Liver (tissue), 9 donors: Measurements from ENCODE around the gene ZGPAT. TPM values are rescaled to one million over a fixed set of nuclear protein-coding genes. Genes with fewer than 3 reads are reported as not detected.

Experiments
- DNase-seq: peaks from one replicate; pipeline ENCODE4 v3.0.0-alpha.2; 2017; ENCODE audit warnings: low spot score
- H3K27ac ChIP-seq, 2 donors: one replicate each; pipeline ENCODE4 v1.7.0; 2013; ENCODE audit warnings: inconsistent platforms in 2 of 2, low read length in 2 of 2, control low read depth in 1 of 2, low read depth in 1 of 2, mild to moderate bottlenecking in 1 of 2
- H3K27me3 ChIP-seq, 4 donors: one replicate each; pipeline versions ENCODE4 v1.6.1 to v1.7.0; 2013; ENCODE audit warnings: low read length in 3 of 4, inconsistent platforms in 1 of 4, mild to moderate bottlenecking in 1 of 4, moderate library complexity in 1 of 4; ENCODE audit not compliant: control insufficient read depth in 4 of 4, insufficient read depth in 4 of 4
- H3K36me3 ChIP-seq, 4 donors: one replicate each; pipeline versions ENCODE4 v1.6.1 to v1.7.0; 2013; ENCODE audit warnings: low read length in 3 of 4, mild to moderate bottlenecking in 3 of 4, low read depth in 1 of 4, moderate library complexity in 1 of 4; ENCODE audit not compliant: control insufficient read depth in 4 of 4, insufficient read depth in 3 of 4
- H3K4me1 ChIP-seq, 4 donors: one replicate each; pipeline versions ENCODE4 v1.6.1 to v1.7.0; 2013; ENCODE audit warnings: low read length in 3 of 4, mild to moderate bottlenecking in 3 of 4, moderate library complexity in 1 of 4; ENCODE audit not compliant: control insufficient read depth in 4 of 4, insufficient read depth in 4 of 4
- H3K4me3 ChIP-seq, 3 donors: one replicate each; pipeline versions ENCODE4 v1.6.1 to v1.7.0; 2013; ENCODE audit warnings: low read length in 3 of 3, control low read depth in 1 of 3, low read depth in 1 of 3, mild to moderate bottlenecking in 1 of 3
- H3K9ac ChIP-seq, 2 donors: one replicate each; pipeline ENCODE4 v1.7.0; 2013; ENCODE audit warnings: low read length in 2 of 2, mild to moderate bottlenecking in 2 of 2, moderate library complexity in 2 of 2, control low read depth in 1 of 2, low read depth in 1 of 2
- H3K9me3 ChIP-seq, 4 donors: one replicate each; pipeline versions ENCODE4 v1.6.1 to v1.7.0; 2013; ENCODE audit warnings: low read length in 3 of 4; ENCODE audit not compliant: control insufficient read depth in 4 of 4
- EGR1 ChIP-seq, 2 donors: IDR thresholded peaks; 2 replicates each; pipeline ENCODE4 v1.6.1; 2016 to 2018; ENCODE audit warnings: antibody characterized with exemption in 2 of 2, low read depth in 2 of 2
- FOXA1 ChIP-seq: IDR thresholded peaks from 2 replicates; pipeline ENCODE4 v1.6.1; 2016; ENCODE audit warnings: antibody characterized with exemption
- FOXA2 ChIP-seq: IDR thresholded peaks from 2 replicates; pipeline ENCODE4 v1.6.1; 2016; ENCODE audit warnings: antibody characterized with exemption
- GABPA ChIP-seq, 2 donors: IDR thresholded peaks in 1 of 2; conservative IDR thresholded peaks in 1 of 2; 2 replicates each; pipeline ENCODE4 v1.6.1; 2016; ENCODE audit warnings: antibody characterized with exemption in 2 of 2, mild to moderate bottlenecking in 1 of 2, moderate library complexity in 1 of 2
- HNF4A ChIP-seq, 2 donors: conservative IDR thresholded peaks; 2 replicates each; pipeline ENCODE4 v1.6.1; 2016; ENCODE audit warnings: antibody characterized with exemption in 2 of 2, mild to moderate bottlenecking in 2 of 2
- HNF4G ChIP-seq: IDR thresholded peaks from 2 replicates; pipeline ENCODE4 v1.6.1; 2016; ENCODE audit warnings: antibody characterized with exemption
- JUND ChIP-seq, 2 donors: IDR thresholded peaks; 2 replicates each; pipeline ENCODE4 v1.6.1; 2016; ENCODE audit warnings: antibody characterized with exemption in 2 of 2
- NR2F2 ChIP-seq: IDR thresholded peaks from 2 replicates; pipeline ENCODE4 v1.6.1; 2016; ENCODE audit warnings: antibody characterized with exemption
- RAD21 ChIP-seq, 2 donors: IDR thresholded peaks; 2 replicates each; pipeline ENCODE4 v1.6.1; 2016; ENCODE audit warnings: antibody characterized with exemption in 2 of 2, mild to moderate bottlenecking in 2 of 2
- RXRA ChIP-seq, 2 donors: IDR thresholded peaks; 2 replicates each; pipeline ENCODE4 v1.6.1; 2017 to 2018; ENCODE audit warnings: antibody characterized with exemption in 2 of 2, mild to moderate bottlenecking in 1 of 2
- SP1 ChIP-seq: IDR thresholded peaks from 2 replicates; pipeline ENCODE4 v1.6.1; 2018; ENCODE audit warnings: antibody characterized with exemption, mild to moderate bottlenecking
- TAF1 ChIP-seq: conservative IDR thresholded peaks from 2 replicates; pipeline ENCODE4 v1.6.1; 2016; ENCODE audit warnings: antibody characterized with exemption, mild to moderate bottlenecking
- YY1 ChIP-seq: IDR thresholded peaks from 2 replicates; pipeline ENCODE4 v1.6.1; 2016; ENCODE audit warnings: antibody characterized with exemption, mild to moderate bottlenecking
- WGBS: extraction: QIAGEN DNeasy Blood & Tissue Kit; methylation state at CpG from one replicate; pipeline ENCODE4 v1.1.7; 2013; 5-methylcytosine and 5-hydroxymethylcytosine counted together
- polyA plus RNA-seq, 2 donors: library from polyadenylated mRNA; stranded (reverse) in 1 of 2; unstranded in 1 of 2; fragments of 200-250 nt in 1 of 2; fragments of >200 nt in 1 of 2; fragmentation: Nextera tagmentation in 1 of 2; extraction: Ambion mirVana in 1 of 2; gene quantifications; one replicate each; pipeline versions ENCODE4 v1.2.1 to v1.2.3, GENCODE V29; 2013 to 2015
- total RNA-seq, 2 donors: library from RNA; depleted of rRNA; stranded (reverse); fragments of >200 nt; gene quantifications; one replicate each; pipeline ENCODE4 v1.2.3, GENCODE V29; 2014
- TF ChIP-seq, protein P1 (sequence below): IDR thresholded peaks from 2 replicates; pipeline ENCODE4 v1.6.1; 2016; ENCODE audit warnings: antibody characterized with exemption
- TF ChIP-seq, protein P2 (sequence below): fragments of 150-350 bp; IDR thresholded peaks from 2 replicates; pipeline ENCODE4 v1.5.1; 2017; ENCODE audit warnings: improper control_type of control experiment, low read depth, low read length; ENCODE audit not compliant: missing input control
- TF ChIP-seq, protein P3 (sequence below): IDR thresholded peaks from 2 replicates; pipeline ENCODE4 v1.6.1; 2016; ENCODE audit warnings: antibody characterized with exemption
- TF ChIP-seq, protein P4 (sequence below): IDR thresholded peaks from 2 replicates; pipeline ENCODE4 v1.6.1; 2016; ENCODE audit warnings: antibody characterized with exemption
- donor health status: healthy.
- donor health status: healthy.
- donor health status: healthy.
- donor health status: healthy.
- donor health status: healthy.

The ZGPAT gene
- total and polyA plus RNA-seq, 4 donors: 10.3 to 90.5 (median 20.5) TPM

DNA sequence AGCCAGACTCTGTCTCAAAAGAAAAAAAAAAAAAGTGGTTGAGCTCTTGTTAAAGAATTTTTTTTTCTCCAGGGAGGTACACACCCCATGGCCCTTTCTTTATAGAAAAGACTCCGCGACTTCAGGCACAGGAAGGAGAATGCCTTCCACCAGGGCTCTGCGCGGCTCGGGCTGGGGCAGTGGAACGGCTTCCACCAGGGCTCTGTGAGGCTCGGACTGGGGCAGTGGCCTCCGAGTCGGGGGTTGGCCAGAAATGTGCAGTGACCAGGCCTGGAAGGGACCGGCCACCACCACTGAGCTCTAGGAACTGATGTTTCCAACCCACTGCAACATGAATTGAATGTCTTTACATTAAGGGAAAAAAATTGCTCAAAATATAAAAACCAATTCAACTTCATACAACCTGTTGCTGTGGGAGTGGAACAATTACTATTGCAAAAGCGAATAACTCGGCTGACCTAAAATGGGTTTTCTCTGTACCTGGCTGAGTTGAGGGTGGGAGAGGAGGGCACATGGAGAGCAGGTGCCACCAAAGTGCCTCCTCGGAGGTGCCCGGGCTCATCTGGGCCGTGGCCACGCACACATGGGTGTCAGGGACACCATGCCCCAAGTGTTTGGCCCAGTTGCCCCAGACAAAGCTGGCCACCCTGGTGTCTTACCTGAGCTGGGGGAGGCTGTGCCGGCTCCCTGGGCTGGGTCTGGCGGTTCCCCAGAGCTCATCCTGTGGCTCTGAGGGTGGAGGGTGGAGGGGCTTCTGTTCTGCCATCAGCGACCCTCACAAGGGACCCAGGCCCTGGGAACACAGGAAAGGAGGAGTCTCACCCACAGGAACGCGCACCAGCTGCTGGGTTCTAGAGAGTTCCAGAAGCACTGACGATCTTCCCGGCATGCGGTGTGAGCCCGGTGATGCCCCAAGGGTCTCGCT, 61.0 kb downstream of the ZGPAT start:
- no peak overlapping the region for H3K27ac ChIP-seq
- H3K4me3 ChIP-seq: no peak overlapping the region
- H3K36me3 ChIP-seq: no peaks in the 10 kb centered on the region
- no peaks in the 10 kb centered on the region for H3K27me3 ChIP-seq
- no peaks in the 10 kb centered on the region for H3K4me1 ChIP-seq
- no peak overlapping the region for H3K9ac ChIP-seq
- WGBS: 93% methylated on average over 26 of the region's 26 CpGs
- H3K9me3 ChIP-seq: no peaks in the 10 kb centered on the region
- no peak for DNase-seq
- TF ChIP-seq RAD21 (IDR thresholded peaks at IDR 0.05) (no peak), HNF4G (no peak), EGR1 (IDR thresholded peaks at IDR 0.05; ENCODE audit: low read depth in 2 of 2) (no peak), TAF1 (no peak), JUND (IDR thresholded peaks at IDR 0.05) (no peak), SP1 (no peak), FOXA1 (no peak), RXRA (IDR thresholded peaks at IDR 0.05) (no peak), NR2F2 (no peak), YY1 (no peak), FOXA2 (no peak), HNF4A (conservative IDR thresholded peaks at IDR 0.05) (no peak)
- TF ChIP-seq, protein P1, sequence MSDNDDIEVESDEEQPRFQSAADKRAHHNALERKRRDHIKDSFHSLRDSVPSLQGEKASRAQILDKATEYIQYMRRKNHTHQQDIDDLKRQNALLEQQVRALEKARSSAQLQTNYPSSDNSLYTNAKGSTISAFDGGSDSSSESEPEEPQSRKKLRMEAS: no peak
- TF ChIP-seq, protein P2, sequence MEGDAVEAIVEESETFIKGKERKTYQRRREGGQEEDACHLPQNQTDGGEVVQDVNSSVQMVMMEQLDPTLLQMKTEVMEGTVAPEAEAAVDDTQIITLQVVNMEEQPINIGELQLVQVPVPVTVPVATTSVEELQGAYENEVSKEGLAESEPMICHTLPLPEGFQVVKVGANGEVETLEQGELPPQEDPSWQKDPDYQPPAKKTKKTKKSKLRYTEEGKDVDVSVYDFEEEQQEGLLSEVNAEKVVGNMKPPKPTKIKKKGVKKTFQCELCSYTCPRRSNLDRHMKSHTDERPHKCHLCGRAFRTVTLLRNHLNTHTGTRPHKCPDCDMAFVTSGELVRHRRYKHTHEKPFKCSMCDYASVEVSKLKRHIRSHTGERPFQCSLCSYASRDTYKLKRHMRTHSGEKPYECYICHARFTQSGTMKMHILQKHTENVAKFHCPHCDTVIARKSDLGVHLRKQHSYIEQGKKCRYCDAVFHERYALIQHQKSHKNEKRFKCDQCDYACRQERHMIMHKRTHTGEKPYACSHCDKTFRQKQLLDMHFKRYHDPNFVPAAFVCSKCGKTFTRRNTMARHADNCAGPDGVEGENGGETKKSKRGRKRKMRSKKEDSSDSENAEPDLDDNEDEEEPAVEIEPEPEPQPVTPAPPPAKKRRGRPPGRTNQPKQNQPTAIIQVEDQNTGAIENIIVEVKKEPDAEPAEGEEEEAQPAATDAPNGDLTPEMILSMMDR: no peak
- TF ChIP-seq, protein P3, sequence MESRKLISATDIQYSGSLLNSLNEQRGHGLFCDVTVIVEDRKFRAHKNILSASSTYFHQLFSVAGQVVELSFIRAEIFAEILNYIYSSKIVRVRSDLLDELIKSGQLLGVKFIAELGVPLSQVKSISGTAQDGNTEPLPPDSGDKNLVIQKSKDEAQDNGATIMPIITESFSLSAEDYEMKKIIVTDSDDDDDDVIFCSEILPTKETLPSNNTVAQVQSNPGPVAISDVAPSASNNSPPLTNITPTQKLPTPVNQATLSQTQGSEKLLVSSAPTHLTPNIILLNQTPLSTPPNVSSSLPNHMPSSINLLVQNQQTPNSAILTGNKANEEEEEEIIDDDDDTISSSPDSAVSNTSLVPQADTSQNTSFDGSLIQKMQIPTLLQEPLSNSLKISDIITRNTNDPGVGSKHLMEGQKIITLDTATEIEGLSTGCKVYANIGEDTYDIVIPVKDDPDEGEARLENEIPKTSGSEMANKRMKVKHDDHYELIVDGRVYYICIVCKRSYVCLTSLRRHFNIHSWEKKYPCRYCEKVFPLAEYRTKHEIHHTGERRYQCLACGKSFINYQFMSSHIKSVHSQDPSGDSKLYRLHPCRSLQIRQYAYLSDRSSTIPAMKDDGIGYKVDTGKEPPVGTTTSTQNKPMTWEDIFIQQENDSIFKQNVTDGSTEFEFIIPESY: no peak
- TF ChIP-seq, protein P4, sequence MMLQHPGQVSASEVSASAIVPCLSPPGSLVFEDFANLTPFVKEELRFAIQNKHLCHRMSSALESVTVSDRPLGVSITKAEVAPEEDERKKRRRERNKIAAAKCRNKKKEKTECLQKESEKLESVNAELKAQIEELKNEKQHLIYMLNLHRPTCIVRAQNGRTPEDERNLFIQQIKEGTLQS: no peak

DNA sequence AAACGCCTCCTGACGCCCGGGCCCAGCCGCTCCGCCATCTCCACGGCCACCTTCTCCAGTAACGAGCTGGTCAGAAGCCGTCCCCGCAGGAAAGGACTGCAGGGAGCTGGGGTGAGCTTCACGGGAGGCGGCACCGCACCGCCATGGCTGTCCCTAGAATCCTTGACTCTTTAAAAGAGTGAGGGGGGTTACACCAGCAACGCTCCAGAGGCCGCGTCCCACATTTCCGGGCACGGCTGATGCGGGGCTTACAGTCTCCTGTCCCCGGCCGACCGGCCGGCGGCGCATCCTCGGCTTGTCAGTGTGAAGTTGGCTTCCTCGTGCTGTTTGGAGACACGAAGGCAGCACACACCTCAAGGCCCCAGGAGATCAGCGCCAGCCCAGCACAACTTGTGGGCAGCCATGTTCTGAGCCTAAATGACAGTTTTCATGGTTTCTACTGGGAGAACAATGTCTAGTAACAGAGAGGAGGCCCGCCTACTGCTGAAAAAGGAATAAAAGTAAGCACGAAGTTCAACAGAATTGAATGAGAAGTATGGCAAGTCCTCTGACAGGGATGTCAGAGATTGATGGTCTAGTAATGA, 62.1 kb downstream of the ZGPAT start:
- Histone ChIP-seq H3K9me3 (no peaks in the 10 kb centered on the region), H3K36me3 (no peaks in the 10 kb centered on the region), H3K9ac (no peak overlapping the region), H3K27ac (no peak overlapping the region), H3K4me1 (peaks cover 0 to 1% (median 0%) of the 10 kb centered on the region in 4 donors), H3K27me3 (no peaks in the 10 kb centered on the region), H3K4me3 (no peak overlapping the region)
- DNase-seq: no peak
- TF ChIP-seq GABPA (IDR thresholded peaks at IDR 0.05 in 1 of 2, conservative IDR thresholded peaks at IDR 0.05 in 1 of 2) (no peak), YY1 (no peak), HNF4A (conservative IDR thresholded peaks at IDR 0.05) (no peak), TAF1 (no peak)
- TF ChIP-seq, protein P1: no peak
- TF ChIP-seq, protein P2: no peak
- WGBS: 94% methylated on average over 31 of the region's 31 CpGs
